Renal cortex interstitium (tissue), 11 donors: ENCODE measurements around the gene PRDM12. TPM values are rescaled to one million over a fixed set of nuclear protein-coding genes. Genes with fewer than 3 reads are reported as not detected.

Experiments
- DNase-seq, 11 donors: peaks; one replicate each; pipeline ENCODE4 v3.0.0-alpha.2; 2013; ENCODE audit warnings: low read depth in 9 of 11, low spot score in 4 of 11; ENCODE audit errors: extremely low read depth in 1 of 11
- polyA plus RNA-seq, 3 donors: library from polyadenylated mRNA; unstranded; fragments of 120-200 nt; gene quantifications; one replicate each; pipeline ENCODE4 v1.2.1, GENCODE V29; 2013; ENCODE audit not compliant: insufficient read length in 3 of 3

Gene PRDM12
- polyA plus RNA-seq, 3 donors: not detected

DNA sequence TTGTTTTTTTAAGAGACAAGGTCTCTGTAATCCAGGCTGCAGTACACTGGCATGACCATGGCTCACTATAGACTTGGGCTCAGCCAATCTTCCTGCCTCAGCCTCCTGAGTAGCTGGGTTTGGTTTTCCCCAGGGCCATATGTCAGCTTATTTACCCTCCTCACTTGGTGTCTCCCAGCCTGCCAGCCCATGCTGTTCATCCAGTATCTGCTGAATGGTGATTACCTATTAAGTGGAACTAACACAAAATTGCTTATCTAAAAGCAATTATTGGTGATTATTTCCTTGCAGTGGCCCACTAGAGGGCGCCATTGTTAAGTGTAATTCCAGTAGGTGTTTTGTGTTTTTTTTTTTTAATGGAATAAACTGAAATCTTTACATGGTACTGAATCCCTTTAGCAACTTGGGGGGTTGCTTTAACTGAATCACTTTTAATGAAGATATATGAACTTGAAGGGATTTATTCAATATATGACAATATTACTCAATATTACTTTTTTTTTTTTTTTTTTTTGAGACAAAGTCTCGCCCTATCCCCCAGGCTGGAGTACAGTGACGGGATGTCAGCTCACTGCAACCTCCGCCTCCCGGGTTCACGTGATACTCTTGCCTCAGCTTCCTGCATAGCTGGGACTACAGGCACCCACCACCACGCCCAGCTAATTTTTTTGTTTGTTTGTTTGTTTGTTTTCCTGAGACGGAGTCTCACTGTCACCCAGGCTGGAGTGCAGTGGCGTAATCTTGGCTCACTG lies 43.0 kb downstream of the PRDM12 start:
- DNase-seq: peak in 8 of 11 donors; percentile 36 to 66 (median 50)

DNA sequence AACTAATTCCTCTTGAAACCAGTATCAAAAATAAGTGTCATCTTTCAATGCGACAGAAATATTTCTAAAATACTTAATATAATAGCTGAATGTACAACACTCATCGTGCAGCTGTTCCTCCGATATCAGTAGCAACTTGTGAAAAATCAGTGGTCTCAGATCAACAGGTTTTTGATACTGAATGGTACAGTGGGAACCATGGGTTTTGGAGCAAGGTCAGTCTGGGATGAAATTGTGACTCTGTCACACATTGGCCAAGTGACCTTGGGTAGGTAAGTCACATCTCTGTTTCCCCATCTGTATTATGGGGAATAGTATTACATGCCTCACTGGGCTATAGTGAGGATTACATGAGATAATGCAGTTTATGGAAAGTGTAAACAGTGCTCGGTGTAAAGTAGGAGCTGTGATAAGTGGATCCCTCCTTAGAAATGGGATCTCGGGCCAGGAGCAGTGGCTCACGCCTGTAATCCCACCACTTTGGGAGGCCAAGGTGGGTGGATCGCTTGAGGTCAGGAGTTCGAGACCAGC lies 46.5 kb downstream of the PRDM12 start:
- DNase-seq: no peak

DNA sequence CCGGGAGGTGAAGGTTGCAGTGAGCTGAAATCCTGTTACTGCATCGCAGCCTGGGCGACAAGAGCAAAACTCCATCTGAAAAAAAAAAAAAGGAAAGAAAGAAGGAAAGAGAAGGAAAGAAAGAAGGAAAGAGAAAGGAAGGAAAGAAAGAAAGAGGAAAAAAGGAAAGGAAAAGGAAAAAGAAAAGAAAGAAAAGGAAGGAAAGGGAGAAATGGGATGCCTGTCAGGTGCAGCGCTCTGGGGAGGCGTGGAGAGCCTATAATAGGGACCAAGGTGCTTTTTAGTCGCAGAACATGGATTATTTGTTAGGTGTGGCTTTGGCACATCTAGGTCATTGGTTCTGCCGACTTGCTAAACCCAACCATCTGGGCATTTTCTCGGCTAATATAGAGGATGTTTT lies 47.1 kb downstream of the PRDM12 start:
- no peak for DNase-seq

DNA sequence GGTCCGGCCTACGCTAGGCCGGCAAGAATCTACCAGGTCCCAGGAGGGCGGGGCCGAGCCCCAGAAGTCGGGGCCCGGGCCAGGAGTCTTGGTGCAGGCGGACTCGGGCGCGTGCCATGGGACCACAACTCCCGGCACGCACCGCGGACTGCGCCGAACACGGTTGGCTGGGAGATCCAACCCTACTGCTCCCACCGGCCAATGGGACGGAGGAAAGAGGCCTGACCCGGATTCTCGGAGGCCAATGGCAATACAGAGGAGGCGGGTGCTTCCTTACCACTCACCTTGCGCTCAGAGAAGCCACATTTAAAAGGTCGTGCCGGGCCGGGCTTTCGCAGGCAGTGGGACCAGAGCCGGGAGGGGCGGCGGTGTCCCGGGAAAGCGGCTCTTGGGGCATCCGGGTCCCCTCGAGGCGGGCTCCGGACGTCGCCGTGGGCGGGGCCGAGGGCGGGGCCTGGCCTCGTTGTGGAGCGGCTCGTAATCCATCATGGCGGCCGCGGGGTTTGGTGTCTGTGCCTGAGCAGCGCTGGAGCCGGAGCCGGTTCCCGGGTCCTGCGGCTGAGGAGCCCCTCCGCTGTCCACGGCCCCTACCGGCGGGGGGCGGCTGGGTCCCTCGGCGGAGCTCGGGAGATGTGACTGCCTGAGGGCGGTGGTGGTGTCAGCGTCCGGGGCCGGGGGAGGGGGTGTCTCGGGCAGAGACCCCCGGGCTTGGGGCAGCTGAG lies 48.3 kb downstream of the PRDM12 start:
- peak; percentile 88 to 97 (median 95) for DNase-seq

DNA sequence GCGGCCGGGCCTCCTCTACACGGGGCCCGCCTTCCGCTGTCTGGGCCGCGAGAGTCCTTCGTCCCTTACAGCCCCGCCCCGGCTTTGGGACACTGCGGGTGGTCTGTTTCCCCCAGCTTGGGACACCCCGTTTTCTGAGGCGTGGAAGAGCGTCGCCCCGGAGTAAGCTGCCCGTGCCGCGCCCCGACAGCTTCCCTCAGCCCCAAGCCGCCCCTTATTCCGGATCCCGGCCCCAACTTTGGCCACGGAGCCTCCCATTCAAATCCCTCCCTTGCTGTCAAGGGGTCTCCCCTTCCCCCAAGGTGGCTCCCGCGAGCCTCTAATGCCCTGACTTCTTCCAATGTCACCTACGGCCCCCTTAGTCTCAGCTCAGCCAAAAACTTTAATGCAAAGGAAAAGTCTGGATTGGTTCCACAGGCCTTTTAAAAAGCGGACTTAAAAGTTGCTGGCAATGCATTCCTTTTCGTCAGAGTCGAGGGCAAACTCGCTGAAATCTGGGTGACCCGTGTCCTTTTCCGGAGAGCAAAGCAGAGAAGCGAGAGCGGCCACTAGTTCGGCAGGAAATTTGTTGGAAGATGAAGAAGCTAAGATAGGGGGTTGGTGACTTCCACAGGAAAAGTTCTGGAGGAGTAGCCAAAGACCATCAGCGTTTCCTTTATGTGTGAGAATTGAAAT lies 49.0 kb downstream of the PRDM12 start:
- peak in 2 of 11 donors; percentile 12 to 17 for DNase-seq

DNA sequence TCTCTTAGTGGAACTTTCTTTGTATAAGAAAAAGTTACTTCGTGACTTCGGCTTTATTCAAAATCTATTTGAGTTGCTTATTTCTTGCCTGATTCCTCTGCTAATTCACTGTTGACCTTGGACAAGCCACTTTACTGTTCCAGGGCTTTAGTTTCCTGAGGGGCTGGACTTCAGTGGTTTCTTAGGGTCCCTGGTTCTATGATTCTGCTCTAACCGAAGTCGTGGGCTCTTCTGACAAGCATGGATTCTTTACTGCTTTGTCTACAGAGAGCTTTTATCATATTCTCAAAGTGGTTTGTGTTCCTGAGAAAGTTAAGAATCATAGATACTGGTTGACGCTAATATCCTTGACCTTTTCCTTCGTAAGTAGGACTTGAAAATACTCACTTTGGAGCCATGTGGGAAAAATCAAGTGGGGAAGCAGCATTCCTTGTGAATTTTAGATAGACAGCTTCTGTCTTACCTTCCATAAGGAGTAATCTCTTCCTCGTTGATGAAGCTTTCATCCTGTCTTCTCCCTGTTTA lies 50.3 kb downstream of the PRDM12 start:
- no peak for DNase-seq

DNA sequence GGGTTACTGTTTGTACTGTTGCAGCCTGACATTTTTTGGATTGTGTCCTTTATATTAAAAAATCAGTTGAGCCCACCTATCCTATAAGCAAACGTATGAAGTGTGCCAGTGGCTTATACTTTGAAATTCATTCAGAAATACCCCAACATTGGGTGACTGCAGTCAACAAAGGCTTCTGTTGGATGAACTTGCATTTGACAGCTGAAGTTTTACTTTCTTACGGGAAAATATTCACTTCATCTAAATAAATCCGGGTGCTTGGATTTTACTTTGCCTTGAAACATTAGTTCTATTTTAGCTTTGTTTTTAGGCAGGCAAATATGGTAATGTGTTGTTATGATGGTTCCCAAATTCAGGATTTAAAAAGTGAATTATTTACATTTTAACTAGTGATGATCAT lies 50.9 kb downstream of the PRDM12 start:
- DNase-seq: no peak

DNA sequence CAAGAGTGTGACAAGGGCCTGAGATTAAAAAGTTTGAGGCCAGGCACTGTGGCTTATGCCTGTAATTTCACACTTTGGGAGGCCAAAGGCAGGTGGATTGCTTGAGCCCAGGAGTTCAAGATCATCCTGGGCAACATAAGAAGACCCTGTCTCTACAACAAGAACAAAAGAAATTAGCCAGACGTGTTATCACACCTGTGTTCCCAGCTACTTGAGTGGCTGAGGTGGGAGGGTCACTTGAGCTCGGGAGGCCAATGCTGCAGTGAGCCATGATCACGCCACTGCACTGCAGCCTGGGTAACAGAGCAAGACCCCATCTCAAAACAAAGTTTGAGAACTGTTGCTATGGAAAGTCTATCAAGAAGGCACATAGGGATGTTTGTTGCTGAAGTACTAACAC lies 54.2 kb downstream of the PRDM12 start:
- DNase-seq: no peak

DNA sequence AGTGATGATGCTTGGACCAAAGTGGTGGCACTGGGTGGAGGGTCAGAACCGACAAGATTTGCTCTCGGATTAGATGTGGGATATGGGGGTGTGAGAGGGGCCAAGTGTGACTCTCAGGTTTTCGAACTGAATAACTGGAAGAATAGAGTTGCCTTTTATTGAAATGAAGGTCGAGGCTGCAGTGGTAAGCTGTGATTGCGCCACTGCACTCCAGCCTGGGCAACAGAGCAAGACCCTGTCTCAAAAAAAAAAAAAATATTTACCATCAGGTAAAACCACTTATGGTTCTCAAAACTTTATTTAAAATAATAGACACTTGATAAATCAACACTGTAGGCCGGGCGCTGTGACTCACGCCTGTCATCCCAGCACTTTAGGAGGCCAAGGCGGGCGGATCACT lies 56.4 kb downstream of the PRDM12 start:
- DNase-seq: no peak

DNA sequence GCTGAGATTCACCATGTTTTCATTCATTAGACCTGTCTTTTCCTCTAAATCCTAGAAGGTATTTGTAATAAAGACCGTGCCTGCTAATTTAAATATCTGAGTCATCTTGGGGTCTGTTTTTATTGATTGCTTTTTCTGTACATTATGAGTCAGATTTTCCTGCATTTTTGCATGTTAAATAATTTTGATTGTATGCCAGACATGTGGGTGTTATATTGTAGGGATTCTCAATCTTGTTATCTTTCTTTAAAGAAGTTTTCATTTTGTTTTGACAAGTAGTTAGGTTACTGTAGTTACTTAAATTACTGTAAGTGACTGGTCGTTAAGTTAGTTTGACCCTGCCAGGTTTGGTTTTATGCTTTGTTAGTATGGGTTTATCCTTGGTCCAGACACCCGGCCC lies 64.3 kb downstream of the PRDM12 start:
- DNase-seq: no peak

DNA sequence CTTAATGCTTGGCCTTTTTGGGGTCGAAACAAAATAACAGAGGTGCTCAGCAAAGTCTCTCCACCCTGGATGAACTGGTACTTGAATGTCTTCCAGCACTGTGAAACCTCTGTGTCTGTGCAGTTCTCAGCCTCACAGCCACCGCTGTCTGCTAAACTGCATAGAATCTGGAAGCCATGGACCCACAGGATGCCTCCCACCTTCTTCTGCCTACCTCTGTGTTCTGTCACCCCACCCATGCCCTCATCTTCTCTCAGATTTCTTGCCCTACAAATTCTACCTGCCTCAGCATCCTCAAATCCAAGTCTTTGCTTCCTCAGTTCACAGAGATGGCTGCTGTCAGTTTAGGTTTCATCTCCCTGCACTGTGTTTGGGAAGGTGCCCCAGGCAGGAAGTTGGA lies 64.8 kb downstream of the PRDM12 start:
- no peak for DNase-seq

DNA sequence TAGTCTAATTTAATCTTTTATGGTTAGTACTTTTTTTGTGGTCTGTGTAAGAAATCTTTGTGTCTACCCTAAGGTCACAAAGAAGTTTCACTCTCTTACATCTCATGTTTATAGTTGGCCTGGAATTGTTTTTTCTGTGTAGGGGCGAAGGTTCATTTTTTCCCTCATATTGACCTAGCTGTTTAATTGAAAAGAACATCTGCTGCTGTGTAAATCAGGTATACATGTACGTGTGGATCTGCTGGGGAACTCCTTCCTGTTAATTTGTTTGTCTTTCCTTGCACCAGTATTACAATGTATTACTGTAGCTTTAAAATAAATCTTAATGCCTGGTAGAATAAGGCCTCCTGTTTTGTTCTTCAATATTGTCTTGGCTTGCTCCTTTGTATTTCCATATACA lies 67.0 kb downstream of the PRDM12 start:
- DNase-seq: no peak

DNA sequence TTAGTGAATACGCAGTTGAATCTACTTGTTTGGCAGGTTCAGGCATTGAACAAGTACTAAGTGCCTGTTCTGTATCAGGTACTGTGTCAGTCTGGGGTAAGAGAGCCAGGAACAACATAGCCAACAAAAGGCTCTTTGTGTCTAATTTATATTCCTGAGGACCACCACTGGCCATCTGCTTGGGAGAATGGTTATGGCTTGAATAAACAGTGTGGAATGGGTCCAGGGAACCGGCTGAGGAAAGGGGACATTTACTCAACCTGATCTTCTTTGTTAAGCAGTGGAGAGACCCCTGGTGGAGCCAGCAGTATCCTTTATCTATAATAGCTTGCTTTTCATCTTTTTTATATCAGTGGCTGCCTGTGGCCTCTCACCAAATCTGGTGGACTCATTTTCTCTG lies 67.7 kb downstream of the PRDM12 start:
- no peak for DNase-seq

Other genes with a start within 250 kb of the PRDM12 start
- gene ASS1, start 219.6 kb upstream of the PRDM12 start, polyA plus RNA-seq: 100 to 1,000 TPM; 298 to 320 (median 309) TPM
- 10 to 100 TPM; 76.6 to 88.6 (median 77.7) TPM for gene FUBP3, start 85.0 kb upstream of the PRDM12 start, polyA plus RNA-seq
- 10 to 100 TPM; 40.5 to 43.4 (median 42.8) TPM for gene EXOSC2, start 29.2 kb downstream of the PRDM12 start, polyA plus RNA-seq
- gene ABL1, start 170.7 kb downstream of the PRDM12 start, polyA plus RNA-seq: 10 to 100 TPM; 73.5 to 86.1 (median 79.0) TPM
- gene QRFP, start 232.2 kb downstream of the PRDM12 start, polyA plus RNA-seq: under 1 TPM; 0.34 to 0.57 (median 0.36) TPM